Omental fat pad (tissue), 4 donors: ENCODE results near the gene HNRNPUL1. TPM values are rescaled to one million over a fixed set of nuclear protein-coding genes. Genes with fewer than 3 reads are reported as not detected.
"Not testable (repeated sequence)": the region's sequence is repeated elsewhere in the genome, so short reads cannot be mapped to it uniquely, and the experiment has no call there.

Source experiments
- ATAC-seq: fragments of 150-250 bp; one replicate; pipeline ENCODE4 v1.9.1; 2016; ENCODE audit warnings: mild to moderate bottlenecking, moderate library complexity; ENCODE audit not compliant: low FRiP score
- DNase-seq: peaks from one replicate; pipeline ENCODE4 v3.0.0-alpha.2; 2019; ENCODE audit warnings: low spot score
- total RNA-seq, 4 donors: library from RNA; depleted of rRNA; stranded (reverse); fragments of >200 nt; gene quantifications; one replicate each; pipeline ENCODE4 v1.1.0, GENCODE V29; 2016
- TF ChIP-seq, protein P1 (sequence below), 3 donors: fragments of 450-650 bp; IDR thresholded peaks; one replicate each; pipeline ENCODE4 v1.5.1; 2016 to 2017; ENCODE audit warnings: antibody characterized with exemption in 3 of 3, mild to moderate bottlenecking in 3 of 3, moderate library complexity in 2 of 3

The HNRNPUL1 gene
- total RNA-seq, 4 donors from 2014 or later: 92.5 to 173 (median 117) TPM

DNA sequence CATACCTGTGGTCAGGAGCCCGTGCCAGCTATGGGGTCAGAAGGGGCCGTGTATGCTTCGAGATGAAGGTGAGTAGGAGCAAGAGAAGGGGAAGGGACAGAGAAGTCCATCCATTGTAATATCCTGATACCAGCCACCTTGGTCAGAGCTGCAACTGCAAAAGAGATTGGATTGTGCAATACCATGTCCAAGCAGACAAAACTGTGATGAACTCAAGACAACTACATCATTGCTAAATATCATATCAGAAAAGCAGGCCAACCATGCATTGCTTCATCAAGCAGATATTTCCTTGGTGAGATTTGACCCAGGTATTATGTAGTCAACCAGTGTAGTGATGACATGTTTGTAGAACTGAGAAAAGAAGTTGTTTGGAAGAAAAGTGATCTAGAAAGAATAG is 12.1 kb downstream of the HNRNPUL1 start:
- TF ChIP-seq, protein P1, sequence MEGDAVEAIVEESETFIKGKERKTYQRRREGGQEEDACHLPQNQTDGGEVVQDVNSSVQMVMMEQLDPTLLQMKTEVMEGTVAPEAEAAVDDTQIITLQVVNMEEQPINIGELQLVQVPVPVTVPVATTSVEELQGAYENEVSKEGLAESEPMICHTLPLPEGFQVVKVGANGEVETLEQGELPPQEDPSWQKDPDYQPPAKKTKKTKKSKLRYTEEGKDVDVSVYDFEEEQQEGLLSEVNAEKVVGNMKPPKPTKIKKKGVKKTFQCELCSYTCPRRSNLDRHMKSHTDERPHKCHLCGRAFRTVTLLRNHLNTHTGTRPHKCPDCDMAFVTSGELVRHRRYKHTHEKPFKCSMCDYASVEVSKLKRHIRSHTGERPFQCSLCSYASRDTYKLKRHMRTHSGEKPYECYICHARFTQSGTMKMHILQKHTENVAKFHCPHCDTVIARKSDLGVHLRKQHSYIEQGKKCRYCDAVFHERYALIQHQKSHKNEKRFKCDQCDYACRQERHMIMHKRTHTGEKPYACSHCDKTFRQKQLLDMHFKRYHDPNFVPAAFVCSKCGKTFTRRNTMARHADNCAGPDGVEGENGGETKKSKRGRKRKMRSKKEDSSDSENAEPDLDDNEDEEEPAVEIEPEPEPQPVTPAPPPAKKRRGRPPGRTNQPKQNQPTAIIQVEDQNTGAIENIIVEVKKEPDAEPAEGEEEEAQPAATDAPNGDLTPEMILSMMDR (IDR thresholded peaks at IDR 0.05): no peak
- DNase-seq (no peak), ATAC-seq (no peak)

DNA sequence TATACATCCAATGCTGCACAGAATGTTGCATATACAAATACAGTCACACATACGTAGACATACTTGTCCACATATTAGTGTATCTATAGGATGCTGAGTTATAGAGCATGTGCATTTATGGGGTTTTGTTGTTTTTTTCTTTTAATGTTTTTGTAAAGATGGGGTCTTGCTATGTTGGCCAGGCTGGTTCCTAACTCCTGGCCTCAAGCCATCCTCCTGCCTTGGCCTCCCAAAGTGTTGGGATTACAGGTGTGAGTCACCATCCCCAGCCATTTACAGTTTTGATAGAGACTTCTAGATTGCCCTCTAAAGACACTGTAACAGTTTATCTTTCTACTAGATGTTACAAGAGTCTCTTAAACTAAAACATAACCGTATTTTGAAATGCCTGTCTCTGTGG is 14.3 kb downstream of the HNRNPUL1 start:
- TF ChIP-seq, protein P1 (IDR thresholded peaks at IDR 0.05): no peak
- DNase-seq (no peak), ATAC-seq (no peak)

DNA sequence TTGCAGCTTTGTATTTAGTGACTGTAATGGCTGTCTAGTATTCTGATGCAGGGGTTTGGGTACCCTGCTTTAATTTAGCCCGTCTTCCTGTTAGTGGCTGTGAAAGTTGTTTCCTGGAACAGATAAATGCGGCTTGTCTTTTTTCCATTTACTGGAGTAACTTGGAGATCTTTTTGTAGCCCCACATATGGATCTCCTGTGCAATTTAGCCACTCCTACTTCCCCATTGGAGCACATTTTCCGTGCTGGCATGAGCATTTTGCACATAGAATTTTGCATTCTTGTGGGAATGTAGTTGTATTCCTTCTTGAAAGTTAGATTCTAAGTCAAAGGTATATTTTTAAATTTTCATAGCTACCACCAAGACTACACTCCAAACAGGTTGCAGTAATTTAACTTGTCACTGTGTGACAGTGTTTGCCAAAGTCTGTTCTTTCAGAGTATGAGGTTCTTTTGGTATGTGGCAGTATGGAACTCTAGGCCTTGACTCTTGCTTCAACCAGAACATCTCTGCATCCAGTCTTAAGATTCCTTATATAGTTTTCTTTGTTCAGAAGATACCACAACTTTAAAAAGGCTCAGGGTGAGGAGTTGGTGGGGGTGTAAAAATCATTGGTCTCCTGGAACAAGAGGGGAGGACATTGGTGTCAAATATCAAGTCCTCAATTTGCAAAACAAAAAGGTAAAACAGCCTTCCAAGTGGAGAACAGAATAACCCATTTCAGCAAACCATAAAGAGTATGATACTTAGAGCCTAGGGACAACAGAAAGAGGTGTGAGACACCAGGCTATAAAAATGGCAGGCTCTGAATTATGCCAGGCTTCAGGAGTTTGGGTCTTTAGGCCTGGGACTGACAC is 24.7 kb downstream of the HNRNPUL1 start:
- TF ChIP-seq, protein P1 (IDR thresholded peaks at IDR 0.05): no peak
- ATAC-seq: no peak
- DNase-seq: no peak

- not testable (repeated sequence) for ATAC-seq, DNase-seq
These were observed 25.6 kb downstream of the HNRNPUL1 start for GRCh38 chr19:41289814-41290213.

DNA sequence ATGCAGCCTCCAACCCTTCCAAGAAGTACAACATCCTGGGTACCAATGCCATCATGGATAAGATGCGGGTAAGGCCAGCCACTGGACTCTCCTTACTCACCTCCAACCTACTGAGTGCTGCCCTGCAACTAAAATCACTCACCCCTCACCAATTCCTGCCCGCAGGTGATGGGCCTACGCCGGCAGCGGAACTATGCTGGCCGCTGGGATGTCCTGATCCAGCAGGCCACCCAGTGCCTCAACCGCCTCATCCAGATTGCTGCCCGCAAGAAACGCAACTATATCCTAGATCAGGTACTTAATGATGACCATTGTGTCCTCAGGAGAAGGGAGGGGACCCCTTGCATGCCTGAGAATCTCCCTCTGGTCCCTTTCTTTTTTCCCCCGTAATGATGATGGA is 30.2 kb downstream of the HNRNPUL1 start:
- no peak for ATAC-seq
- TF ChIP-seq, protein P1 (IDR thresholded peaks at IDR 0.05): no peak
- no peak for DNase-seq

- DNase-seq: no peak
- ATAC-seq: no peak
- TF ChIP-seq, protein P1 (IDR thresholded peaks at IDR 0.05): no peak
These were observed 31.3 kb downstream of the HNRNPUL1 start for GRCh38 chr19:41295499-41295898.

DNA sequence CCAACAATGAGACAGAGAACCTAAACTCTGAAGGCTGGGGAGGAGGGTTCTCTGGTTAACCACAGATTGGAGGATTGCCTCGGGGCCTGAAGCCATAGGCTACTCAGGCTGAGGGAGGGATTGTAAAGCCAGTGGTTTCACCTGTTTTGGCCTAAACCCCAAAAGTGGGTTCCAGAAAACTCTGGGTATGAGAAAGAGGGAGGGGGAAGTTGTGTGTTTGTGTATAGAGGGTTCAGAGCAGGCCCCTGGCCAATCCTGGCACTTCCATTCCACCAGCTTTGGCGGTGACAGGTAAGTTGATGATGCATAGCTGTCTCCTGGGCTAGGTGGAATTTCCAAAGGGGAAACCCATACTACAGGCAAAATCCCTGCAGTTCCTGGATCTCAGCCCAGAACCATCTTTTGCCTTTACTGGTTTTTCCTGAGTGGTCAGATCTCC is 32.3 kb downstream of the HNRNPUL1 start:
- no peak for DNase-seq
- no peak for ATAC-seq

More for the DNA sequence above, 32.3 kb downstream of the HNRNPUL1 start:
- TF ChIP-seq, protein P1 (IDR thresholded peaks at IDR 0.05): no peak
